GM21528 (cell line): ENCODE results near the gene MUSTN1.

Source experiments
- ATAC-seq: cut with Tn5 transposase; IDR thresholded peaks from one replicate; pipeline ENCODE4 v1.9.1; 2021; ENCODE audit warnings: mild to moderate bottlenecking, moderate library complexity; ENCODE audit not compliant: unreplicated experiment, low FRiP score

The MUSTN1 gene

DNA sequence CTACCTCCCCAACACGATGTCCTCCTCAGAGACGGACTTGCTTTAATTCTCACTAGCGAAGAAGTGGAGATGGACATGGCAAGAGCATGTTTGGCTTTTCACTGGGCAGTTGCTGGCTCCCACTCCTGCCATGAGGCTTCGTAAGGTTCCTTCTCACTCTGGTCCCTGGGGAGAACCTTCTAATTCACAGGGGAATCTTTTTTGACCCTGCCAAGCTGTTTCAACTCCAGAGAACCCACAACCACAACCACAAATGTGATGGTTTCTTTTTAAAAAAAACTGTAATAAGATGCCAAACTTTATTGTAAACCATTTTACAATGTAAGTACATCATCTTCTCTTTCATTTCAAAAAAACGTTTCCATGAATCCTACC, 1.6 kb upstream of the MUSTN1 start:
- no peak for ATAC-seq

DNA sequence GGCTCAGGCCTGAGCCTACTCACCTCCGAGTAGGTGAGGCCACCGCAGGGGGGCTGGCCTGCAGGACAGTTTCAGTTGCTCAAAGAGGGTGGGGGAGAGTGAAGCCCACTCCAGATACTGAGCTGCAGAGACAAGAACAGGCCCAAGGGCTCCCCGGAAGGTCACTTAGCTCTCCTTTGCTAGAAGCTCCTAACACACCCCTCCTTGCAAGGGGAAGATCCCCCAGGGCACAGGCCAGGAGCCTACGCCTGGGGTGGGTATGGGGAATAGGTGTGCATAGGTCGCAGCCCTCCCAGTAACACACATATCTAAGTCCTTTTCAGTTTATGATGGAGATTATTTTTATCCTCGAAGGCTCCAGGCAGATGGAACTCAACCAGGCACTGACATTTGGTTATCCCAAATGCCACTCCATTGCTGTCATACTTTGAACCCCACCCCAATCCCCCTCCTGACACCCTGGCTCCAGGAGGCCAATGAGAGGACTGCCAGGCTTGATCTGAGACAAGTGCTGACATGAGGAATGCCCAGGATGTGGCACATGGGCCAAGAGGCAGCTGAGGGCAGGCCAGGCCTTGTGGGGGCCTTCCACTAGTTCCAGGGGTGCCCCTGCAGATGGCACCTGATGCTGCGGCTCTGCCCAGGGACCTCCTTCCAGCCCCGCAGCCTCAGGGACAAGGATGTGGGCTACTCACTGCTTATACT, 1.1 kb upstream of the MUSTN1 start:
- no peak for ATAC-seq

DNA sequence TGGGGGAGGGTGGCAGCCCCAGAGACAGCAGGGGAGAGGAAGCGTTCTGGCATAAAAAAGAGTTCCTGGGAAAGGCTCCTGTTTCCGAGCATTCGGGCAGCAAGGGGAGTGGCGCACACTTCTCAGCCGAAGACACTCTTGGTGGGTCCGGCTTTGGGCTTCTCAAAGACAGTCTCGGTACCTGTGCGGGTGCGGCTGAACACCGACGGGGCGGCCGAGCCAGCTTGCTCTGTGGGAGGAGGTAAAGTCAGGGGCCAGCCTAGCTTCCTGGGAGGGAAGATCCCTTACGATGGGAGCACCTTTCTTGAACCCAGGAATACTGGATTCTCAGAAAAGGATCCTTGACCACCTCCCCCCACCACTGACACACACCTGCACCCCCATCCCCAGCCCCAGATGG, 1.6 kb downstream of the MUSTN1 start:
- ATAC-seq: no peak

DNA sequence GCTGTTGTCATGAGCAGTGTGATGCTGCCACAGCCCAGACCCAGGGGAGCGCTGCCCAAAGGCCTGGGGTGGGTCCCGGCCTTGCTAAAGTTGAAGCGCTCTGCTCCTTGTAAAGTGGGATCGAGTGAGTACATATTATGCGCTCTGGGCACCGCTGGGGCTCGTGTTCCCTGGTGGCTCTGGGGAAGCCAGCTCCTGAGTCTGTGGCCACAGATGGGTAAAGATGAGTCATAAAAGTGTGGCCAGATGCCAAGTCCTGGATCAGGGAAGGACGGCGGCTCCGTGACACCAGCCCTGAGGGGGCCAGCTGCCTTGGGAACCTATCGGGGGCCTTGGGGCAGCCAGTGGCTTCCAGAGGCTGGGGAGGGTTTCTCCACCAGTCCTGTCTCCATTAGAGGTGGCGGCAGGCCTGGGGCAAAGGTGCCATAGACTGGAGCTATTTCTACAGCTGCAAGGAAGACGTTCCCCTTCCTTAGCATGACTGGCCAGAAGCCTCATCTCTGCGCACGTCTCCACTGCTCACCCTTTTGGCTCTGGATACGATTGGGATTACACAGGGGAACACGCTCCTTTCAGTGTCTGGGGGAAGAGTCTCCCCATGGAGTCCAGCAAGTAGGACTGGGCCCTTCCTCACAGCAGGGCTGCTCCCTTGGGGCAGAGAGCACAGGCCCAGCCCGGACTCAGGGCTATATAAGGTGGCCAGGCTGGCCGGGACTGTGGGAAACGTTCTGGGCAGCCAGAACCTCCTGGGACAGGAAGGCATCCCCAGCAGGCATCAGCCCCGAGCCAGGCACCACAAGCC, 3.1 kb downstream of the MUSTN1 start:
- ATAC-seq: no peak

DNA sequence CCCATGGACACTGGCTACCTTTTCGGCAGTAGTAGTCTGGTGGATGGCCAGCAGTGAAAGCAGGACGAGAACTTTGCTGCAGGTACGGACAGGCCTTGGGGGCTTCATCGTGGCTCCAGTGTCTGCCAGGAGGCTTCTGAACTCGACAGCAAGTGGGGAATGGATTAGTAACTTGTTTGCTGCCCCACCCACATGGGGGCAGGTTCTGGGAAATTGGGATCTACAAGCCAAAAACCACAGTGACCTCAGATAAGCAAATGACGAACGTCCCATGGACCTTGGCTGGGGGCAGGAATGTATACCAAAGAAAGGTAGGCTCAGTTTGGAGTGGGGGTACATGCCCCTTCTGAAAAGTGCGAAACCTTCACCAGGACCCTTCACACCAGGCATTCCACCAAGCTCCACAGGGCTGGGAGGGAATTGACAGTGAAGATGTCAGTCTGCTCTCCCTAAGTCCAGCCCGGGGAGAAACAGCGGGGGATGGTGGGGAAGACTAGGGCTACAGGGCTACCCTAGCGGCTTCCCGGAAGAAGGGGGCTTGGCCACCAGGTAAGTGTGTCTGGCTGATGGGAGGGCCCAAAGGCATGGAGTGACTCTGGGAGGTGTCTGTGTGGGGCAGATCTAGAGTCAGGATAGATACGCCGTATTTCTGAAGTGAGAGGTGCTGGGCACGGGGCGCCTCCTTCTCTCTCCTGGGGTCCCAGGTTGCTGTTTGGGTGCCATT, 4.1 kb downstream of the MUSTN1 start, which contains the start of gene ITIH4:
Gene ITIH4, minus strand, starts transcription at position 138 of the 724 bp plus-strand sequence. Its CDS starts 30 bp downstream, at position 108.
- ATAC-seq: no peak

DNA sequence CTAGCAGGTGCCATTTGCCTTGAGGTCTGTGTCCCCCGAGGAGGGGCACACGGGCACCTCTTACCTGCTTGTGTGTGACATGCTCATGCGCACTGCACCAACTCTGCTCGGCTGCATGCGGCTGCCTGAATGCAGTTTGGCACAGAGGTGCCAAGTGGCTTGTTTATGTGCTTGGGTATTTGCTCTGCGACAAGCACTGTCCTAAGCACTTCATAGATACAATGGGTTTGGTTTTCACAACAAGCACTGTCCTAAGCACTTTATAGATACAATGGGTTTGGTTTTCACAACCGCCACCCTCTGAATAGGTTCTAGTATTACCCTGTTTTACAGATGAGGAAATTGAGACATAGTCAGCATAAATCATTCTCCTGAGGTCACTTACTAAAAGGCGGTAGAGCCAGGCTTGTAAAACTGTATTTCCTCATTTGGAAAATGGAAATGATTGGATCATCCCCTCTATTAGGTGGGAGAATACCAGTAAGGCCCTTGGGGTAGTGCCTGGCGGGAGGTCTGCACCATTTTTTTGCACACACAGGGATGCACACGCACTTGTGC, 4.8 kb downstream of the MUSTN1 start:
- ATAC-seq: no peak

DNA sequence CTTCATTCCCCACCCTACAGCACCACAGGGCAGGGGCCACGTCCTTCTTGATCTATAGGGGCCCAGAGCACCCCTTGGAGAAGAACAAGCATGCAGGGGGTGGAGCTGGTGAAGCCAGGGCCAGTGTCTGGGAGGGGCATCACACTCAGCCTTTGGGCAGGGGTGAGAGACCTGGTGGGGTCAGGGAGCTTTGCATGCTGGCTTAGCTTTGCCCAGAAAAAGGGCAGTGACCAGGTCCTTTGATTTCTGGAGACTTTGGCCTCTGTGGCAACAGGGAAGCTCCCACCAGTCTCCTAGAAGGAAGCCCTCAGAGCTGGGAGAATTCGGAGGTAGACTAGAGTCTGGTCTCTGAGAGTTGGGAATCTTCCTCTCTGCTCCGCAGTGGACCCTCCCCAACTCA, 5.3 kb downstream of the MUSTN1 start:
- no peak for ATAC-seq

DNA sequence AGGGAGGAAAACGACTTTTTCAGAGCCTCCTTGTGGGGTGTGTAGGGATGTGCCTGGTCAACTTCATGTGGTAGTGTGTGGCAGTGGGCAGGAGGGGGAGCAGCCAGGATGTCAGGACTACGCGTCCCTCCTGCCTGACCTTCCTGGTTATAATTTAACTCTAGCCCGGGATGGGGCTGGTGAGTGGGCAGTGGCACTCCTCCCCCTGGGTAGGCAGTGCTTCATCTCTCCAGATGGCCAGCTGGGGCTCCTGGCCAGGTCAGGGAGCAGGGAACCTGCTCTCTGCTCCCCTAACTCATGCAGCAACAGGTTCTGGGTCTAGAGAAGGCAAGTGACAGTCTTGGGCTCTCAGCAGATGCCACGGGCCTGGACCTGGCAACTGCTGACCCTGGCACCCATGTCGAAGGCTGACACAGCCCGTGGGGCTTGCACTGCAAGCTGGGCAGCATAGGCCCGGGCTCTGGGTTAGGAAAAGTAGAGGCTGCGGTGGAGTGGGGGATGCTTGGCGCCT, 6.9 kb downstream of the MUSTN1 start:
- no peak for ATAC-seq

DNA sequence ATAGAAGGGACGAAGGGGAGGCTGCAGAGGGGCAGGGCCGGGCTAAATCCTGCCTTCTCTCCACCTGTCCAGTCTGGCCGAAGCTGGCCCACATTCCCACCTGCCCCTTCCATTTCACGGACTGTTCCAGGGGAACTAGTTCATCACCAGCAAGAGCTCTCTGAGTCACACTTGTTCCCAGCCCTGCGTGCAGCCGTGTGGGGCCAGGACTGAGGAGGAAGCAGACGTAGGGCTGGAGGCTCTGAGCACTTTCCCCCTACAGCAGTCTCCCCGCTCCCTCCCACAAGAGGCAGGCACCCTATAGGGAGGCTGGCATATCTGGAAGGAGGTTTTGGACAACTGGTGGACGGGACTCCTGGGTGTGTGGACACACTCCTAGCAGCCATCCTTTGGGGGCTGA, 7.4 kb downstream of the MUSTN1 start:
- ATAC-seq: no peak

DNA sequence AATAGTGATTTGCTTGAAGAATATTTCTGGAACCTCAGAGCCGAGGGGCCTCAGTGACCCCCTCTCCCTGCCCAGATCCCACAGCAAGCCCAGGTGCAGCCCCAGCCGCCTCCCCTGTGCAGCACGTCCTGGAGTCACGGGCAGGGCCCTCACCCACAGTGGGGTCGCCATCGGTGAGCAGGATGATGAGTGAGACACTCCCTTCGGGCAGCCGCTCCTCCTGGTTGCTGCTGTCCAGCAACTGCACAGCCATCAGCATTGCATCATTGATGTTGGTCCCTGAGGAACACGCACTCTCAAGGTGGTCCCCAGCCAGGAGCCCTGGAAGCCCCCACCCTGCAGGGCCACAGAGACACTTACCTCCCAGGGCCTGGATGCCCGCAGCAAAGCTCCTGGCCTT, 10.8 kb downstream of the MUSTN1 start:
- no peak for ATAC-seq

DNA sequence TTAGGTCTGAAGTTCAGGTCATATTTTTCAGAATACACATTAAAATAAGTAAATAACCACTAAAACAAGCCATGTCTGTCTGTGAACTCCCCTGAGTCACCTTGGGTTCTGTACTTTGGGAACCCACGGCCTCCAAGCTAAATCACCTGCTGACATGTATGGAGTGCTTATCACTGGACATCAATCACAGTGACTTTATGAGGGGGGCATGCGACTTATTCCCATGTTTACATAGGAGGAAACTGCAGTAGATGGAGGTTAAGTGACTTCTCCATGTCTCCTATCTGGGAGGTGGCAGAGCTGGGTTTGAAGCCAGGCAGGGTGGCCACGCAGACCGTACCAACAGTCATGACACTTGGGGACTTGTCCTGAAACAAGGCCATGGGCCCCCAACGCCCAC, 12.5 kb downstream of the MUSTN1 start:
- ATAC-seq: no peak

DNA sequence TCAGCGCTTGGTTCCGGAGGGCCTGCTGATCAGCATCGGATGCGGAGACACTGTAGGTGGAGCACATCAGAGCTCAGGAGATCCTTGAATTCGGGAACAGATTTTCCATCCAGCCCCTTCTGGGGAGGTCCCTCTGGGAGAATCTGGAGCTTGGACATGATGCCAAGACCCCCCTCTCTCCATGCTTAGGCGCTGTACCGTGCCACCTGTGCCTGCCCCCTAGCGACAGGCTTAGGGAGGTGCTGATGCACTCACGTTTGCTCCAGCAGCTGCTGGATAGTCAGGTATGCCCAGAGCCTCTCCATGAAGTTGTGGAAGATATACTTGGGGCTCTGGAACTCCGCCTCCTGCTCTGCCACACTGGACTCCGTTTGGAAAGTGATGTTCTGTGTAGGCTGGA, 14.1 kb downstream of the MUSTN1 start:
- ATAC-seq: no peak

DNA sequence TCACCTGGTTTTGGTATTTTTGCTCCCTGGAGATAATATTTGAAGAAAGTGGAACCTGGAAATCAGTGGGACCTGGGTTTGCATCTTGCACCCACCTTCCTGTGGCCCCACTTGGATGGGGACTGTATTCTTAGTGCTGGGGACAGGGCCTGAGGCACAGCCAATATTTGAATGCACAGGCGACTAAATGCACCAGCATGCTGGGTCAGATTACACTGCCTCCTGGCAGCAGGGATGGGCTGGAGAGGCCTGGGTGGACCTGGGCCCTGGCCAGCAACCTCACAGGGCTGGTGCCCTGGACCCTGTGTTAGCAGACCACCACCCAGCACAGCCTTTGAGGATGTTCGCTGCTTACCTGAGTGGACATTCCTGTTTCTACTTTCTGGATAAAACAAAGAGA, 14.9 kb downstream of the MUSTN1 start:
- no peak for ATAC-seq

DNA sequence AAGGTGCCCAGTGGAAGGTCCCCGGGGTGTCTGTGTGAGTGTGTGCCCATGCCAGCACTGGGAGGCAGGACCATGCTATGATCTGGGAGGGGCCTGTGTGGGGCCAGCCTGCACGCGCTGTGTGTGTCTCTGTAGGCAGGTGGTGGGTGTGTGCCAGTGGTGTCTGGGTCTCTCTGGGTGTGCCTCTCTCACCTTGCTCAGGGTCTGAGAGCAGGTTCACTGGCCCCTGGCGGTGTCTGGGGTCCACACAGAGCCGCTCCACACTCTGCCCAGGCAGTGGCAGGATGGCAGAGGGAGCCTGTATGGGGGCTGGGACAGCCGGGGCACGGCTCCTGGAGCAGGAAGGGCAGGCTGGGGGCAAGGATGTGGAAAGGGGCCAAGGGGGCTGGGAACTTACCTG, 17.0 kb downstream of the MUSTN1 start:
- ATAC-seq: no peak

DNA sequence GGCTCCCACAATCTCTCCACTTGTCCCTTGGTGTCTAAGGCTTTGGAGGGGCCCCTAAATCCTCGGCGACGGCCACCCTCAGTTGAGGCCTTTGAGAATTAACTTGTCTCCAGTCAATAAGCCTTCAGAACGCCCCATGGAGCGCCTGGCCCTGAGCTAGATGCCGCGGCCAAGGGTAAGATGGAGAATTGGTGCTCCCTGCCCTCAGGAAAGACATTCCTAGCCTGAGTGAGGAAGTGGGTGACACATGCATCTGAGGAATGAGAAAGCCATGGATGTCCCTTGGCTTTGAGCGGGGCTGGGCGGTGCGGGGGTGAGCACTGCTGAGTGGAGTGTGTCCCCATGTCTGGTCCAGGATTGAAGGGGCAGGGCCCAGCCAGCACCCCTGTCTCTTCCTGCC, 17.6 kb downstream of the MUSTN1 start:
- ATAC-seq: no peak

DNA sequence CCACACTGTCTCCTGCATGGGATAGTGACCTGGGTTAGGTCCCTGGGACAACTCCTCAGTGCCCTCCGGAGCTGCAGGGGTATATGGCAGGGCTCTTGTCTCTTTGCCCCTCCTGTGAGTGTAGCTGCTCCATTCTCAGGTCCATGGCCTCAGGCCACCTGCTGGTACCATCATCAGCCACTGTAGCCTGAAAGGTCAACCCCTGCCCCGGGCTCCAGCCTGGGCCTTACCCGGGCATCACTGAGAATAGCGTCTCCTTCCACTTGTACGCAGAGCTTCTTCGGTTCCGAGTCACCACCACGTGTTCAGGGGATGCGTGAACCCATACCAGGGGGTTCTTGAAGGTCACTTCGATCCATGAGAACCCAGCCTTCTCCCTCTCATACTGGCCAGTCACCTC, 18.2 kb downstream of the MUSTN1 start:
- no peak for ATAC-seq

DNA sequence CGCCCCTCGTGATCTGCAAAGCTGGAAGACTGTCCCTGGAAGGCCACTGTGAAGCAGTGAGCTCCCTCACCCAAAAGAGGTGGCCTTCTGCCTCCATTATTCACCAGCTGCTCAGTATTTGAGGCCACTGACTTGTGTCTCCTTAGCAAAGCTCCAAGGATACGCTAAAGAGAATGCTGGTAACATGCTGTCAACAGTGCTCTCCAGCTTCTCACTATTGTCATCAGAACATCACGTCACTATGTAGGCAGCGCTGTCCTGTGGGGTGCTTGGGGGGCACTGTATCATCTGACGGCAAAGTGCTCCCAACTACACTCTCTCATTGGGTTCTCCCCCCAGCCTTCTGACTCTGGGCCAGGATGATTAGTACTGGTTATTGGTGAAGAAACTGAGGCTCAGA, 18.6 kb downstream of the MUSTN1 start:
- no peak for ATAC-seq

DNA sequence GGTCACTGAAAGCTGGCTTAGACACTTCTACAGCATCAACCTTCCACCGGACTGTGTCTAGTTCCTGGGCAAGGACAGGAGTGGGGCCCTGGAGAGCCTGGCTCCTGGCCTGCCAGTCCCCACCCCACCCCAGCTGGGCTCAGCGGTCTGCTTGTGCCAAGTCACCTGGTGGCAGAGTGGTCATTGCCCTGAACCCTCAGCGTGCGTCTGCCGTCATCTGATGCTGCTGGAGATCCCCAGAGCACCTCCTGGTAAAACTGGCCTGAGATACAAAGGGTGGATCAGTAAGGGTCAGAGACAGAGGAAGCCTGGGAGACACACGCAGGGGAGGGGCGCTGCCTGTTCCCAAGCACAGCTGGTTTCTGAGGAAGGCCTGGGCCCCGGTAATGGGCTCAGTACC, 21.0 kb downstream of the MUSTN1 start:
- ATAC-seq: no peak

DNA sequence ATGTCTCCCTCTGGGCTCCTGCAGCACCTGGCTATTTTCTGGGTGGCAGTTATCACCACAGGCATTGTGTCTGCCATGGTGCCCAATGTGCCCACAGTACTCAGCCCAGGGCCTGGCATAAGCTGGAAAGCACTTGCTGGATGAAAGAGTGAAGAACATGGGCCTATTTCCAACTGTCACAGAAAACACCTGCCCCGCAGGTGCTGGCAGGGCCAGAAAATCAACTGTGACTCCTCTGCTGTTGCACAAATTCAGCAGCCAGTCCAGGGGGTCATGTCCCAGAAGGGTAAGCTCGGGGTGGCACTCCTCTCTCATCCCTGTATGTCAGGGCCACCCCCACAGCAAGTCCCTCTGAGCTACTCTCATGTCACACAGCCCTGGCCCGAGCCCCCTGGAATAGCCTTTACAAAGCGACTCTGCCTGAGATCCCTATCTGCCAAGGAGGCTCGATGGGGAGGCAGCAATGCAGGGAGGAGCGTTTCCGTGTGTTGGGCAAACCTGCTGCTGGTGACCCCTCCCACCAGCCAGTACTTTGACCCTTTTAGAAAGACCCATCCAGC, 23.3 kb downstream of the MUSTN1 start:
- no peak for ATAC-seq

DNA sequence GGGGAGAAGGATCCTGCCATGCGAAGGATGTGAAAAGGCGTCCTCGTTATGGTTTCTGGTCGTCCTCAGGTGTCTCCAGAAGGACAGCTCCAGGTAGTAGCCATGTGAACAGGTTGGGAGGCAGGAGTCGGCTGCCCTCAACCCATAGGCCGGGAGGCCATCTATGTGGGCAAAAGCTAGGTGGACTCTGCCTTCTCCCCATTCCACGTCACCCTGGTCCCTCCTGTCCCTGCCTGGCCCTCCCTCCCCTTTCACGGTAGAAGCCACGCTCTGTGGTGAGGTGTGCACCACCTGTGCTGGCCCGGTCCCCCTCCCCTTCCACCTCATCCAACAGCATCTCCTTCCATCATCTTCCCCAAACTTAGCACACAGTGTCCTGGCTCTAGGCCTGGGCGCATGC, 23.9 kb downstream of the MUSTN1 start:
- ATAC-seq: no peak
